CD14-positive monocyte (primary cell): ENCODE results near the gene C3orf70. TPM values are rescaled to one million over a fixed set of nuclear protein-coding genes. Genes with fewer than 3 reads are reported as not detected.

Source experiments
- DNase-seq, 3 donors: peaks; one replicate each; pipeline ENCODE4 v3.0.0-alpha.2; 2011 to 2022
- H2AFZ ChIP-seq: 2 replicates; pipeline ENCODE4 v1.6.0; 2012; ENCODE audit warnings: mild to moderate bottlenecking, low read depth, low read length, inconsistent platforms; ENCODE audit not compliant: insufficient read depth, poor library complexity, severe bottlenecking
- H3K27ac ChIP-seq, 2 donors: 1 replicate in 1 of 2; 2 replicates in 1 of 2; pipeline ENCODE4 v1.5.1; 2012 to 2013; ENCODE audit warnings: low read length in 2 of 2, control low read depth in 1 of 2, inconsistent platforms in 1 of 2, low read depth in 1 of 2, mild to moderate bottlenecking in 1 of 2
- H3K27me3 ChIP-seq, 2 donors: one replicate each; pipeline versions ENCODE4 v1.6.0 to v1.6.1; 2011 to 2013; ENCODE audit warnings: low read length in 2 of 2; ENCODE audit not compliant: control insufficient read depth in 2 of 2, insufficient read depth in 2 of 2
- H3K36me3 ChIP-seq, 2 donors: replicated peaks in 1 of 2; 1 replicate in 1 of 2; 2 replicates in 1 of 2; pipeline versions ENCODE4 v1.5.1 to v1.6.1; 2012 to 2013; ENCODE audit warnings: low read length in 2 of 2, control low read depth in 1 of 2, inconsistent platforms in 1 of 2, mild to moderate bottlenecking in 1 of 2; ENCODE audit not compliant: insufficient read depth in 2 of 2, control insufficient read depth in 1 of 2
- H3K4me1 ChIP-seq, 2 donors: 1 replicate in 1 of 2; 2 replicates in 1 of 2; pipeline versions ENCODE4 v1.5.1 to v1.6.1; 2012 to 2013; ENCODE audit warnings: low read length in 2 of 2, control low read depth in 1 of 2, inconsistent platforms in 1 of 2, mild to moderate bottlenecking in 1 of 2, moderate library complexity in 1 of 2; ENCODE audit not compliant: insufficient read depth in 2 of 2, control insufficient read depth in 1 of 2
- H3K4me2 ChIP-seq: replicated peaks from 2 replicates; pipeline ENCODE3; 2012; ENCODE audit warnings: low read length, moderate library complexity, mild to moderate bottlenecking; ENCODE audit not compliant: poor library complexity, severe bottlenecking; ENCODE audit errors: extremely low read depth
- H3K4me3 ChIP-seq, 3 experiments: fragments of 200-600 bp in 1 of 3; sonication (generic) in 1 of 3; replicated peaks in 1 of 3; 1 replicate in 2 of 3; 2 replicates in 1 of 3; pipeline ENCODE4 v1.5.1; 2011 to 2013; ENCODE audit warnings: low read length in 3 of 3, mild to moderate bottlenecking in 3 of 3, control low read depth in 2 of 3, low read depth in 2 of 3, inconsistent platforms in 1 of 3, moderate library complexity in 1 of 3
- H3K79me2 ChIP-seq: 2 replicates; pipeline ENCODE4 v1.6.0; 2012; ENCODE audit warnings: mild to moderate bottlenecking, control low read depth, inconsistent platforms, low read length, moderate library complexity; ENCODE audit not compliant: insufficient read depth
- H3K9ac ChIP-seq: 2 replicates; pipeline ENCODE4 v1.6.0; 2017; ENCODE audit warnings: low read length, mild to moderate bottlenecking; ENCODE audit not compliant: insufficient read depth, poor library complexity, severe bottlenecking
- H3K9me3 ChIP-seq, 2 donors: replicated peaks in 1 of 2; 1 replicate in 1 of 2; 2 replicates in 1 of 2; pipeline versions ENCODE4 v1.5.1 to v1.6.1; 2012 to 2013; ENCODE audit warnings: low read length in 2 of 2, control low read depth in 1 of 2; ENCODE audit not compliant: control insufficient read depth in 1 of 2, insufficient read depth in 1 of 2
- H4K20me1 ChIP-seq: 2 replicates; pipeline ENCODE4 v1.6.0; 2012; ENCODE audit warnings: mild to moderate bottlenecking, low read length, control low read depth, moderate library complexity; ENCODE audit not compliant: insufficient read depth
- H3K27ac Mint-ChIP-seq, 7 donors: one replicate each; pipeline ENCODE4 v1.8.0; 2020; ENCODE audit warnings: mild to moderate bottlenecking in 7 of 7, mixed read lengths in 7 of 7, moderate library complexity in 6 of 7, inconsistent platforms in 2 of 7
- H3K27me3 Mint-ChIP-seq, 3 donors: one replicate each; pipeline ENCODE4 v1.8.0; 2021 to 2022; ENCODE audit warnings: low read depth in 3 of 3, mild to moderate bottlenecking in 3 of 3, mixed read lengths in 3 of 3, moderate library complexity in 3 of 3, inconsistent platforms in 1 of 3
- H3K36me3 Mint-ChIP-seq, 2 donors: one replicate each; pipeline ENCODE4 v1.8.0; 2020; ENCODE audit warnings: mixed read lengths in 2 of 2, inconsistent platforms in 1 of 2, mild to moderate bottlenecking in 1 of 2
- H3K4me1 Mint-ChIP-seq: one replicate; pipeline ENCODE4 v1.8.0; 2020; ENCODE audit warnings: mild to moderate bottlenecking, mixed read lengths
- H3K4me3 Mint-ChIP-seq, 2 donors: one replicate each; pipeline ENCODE4 v1.8.0; 2020; ENCODE audit warnings: mild to moderate bottlenecking in 2 of 2, mixed read lengths in 2 of 2, moderate library complexity in 1 of 2
- H3K9me3 Mint-ChIP-seq, 7 donors: one replicate each; pipeline ENCODE4 v1.8.0; 2020 to 2022; ENCODE audit warnings: mixed read lengths in 7 of 7, mild to moderate bottlenecking in 6 of 7, moderate library complexity in 6 of 7, inconsistent platforms in 2 of 7
- CTCF ChIP-seq: fragments of 200-600 bp; IDR thresholded peaks from one replicate; pipeline ENCODE4 v1.8.0; 2022; ENCODE audit warnings: antibody characterized with exemption, mild to moderate bottlenecking
- WGBS: methylation state at CpG from one replicate; pipeline ENCODE4 v1.1.5; 2013; ENCODE audit warnings: missing lambda C conversion rate; ENCODE audit not compliant: insufficient coverage; 5-methylcytosine and 5-hydroxymethylcytosine counted together
- intact Hi-C, 2 donors: fragments of 100-400 bp; cut with micrococcal nuclease; formaldehyde crosslinking; loops; one replicate each; pipeline versions ENCODE4 v1.15.0 to v1.15.1; 2023
- polyA plus RNA-seq, 3 donors: library from polyadenylated mRNA; depleted of rRNA in 1 of 3; unstranded in 2 of 3; stranded (reverse) in 1 of 3; fragments of 300-500 nt in 2 of 3; fragments of >200 nt in 1 of 3; fragmentation: Illumina TruSeq in 2 of 3; gene quantifications; 1 replicate in 2 of 3; 2 replicates in 1 of 3; pipeline ENCODE4 v1.2.3, GENCODE V29; 2012 to 2021

C3orf70 gene
- polyA plus RNA-seq, 3 donors: 0.01 to 0.08 TPM; not detected in 1

- Histone ChIP-seq H3K36me3 (peaks cover 0 to 37% of the 10 kb centered on the region in 2 donors), H3K4me1 (peaks cover 0 to 3% of the 10 kb centered on the region in 2 donors), H3K27me3 (no peaks in the 10 kb centered on the region), H4K20me1 (no peaks in the 10 kb centered on the region), H2AFZ (no peak overlapping the region), H3K79me2 (no peaks in the 10 kb centered on the region), H3K4me2 (no peak overlapping the region), H3K27ac (no peak overlapping the region), H3K4me3 (no peak overlapping the region), H3K9ac (no peak overlapping the region), H3K9me3 (peaks cover 7 to 11% of the 10 kb centered on the region in 2 donors)
- intact Hi-C loops: no loop called here
- H3K4me1 Mint-ChIP-seq: peaks cover 9% of the 10 kb centered on the region
- H3K4me3 Mint-ChIP-seq: no peak overlapping the region
- H3K36me3 Mint-ChIP-seq: peaks cover 52 to 53% of the 10 kb centered on the region in 2 donors
- H3K9me3 Mint-ChIP-seq: peaks cover 5 to 16% (median 10%) of the 10 kb centered on the region in 7 donors
- no peak for DNase-seq
- TF ChIP-seq CTCF: no peak
- H3K27ac Mint-ChIP-seq: no peak overlapping the region
- peaks cover 0 to 2% (median 1%) of the 10 kb centered on the region in 3 donors for H3K27me3 Mint-ChIP-seq
- no CpG with 5 or more reads among the region's 1 CpG for WGBS
Observed at GRCh38 chr3:185040425-185040824, 112.4 kb downstream of the C3orf70 start.

GRCh38 chr3:185037801-185038200 lies 115.1 kb downstream of the C3orf70 start:
- Mint-ChIP-seq H3K4me3 (no peak overlapping the region), H3K27ac (no peak overlapping the region), H3K36me3 (peaks cover 60 to 67% of the 10 kb centered on the region in 2 donors), H3K4me1 (no peaks in the 10 kb centered on the region), H3K27me3 (peaks cover 0 to 1% (median 0%) of the 10 kb centered on the region in 3 donors), H3K9me3 (peaks cover 9 to 23% (median 16%) of the 10 kb centered on the region in 7 donors)
- H2AFZ ChIP-seq: no peak overlapping the region
- intact Hi-C loops: no loop called here
- peaks cover 7 to 11% of the 10 kb centered on the region in 2 donors for H3K9me3 ChIP-seq
- H4K20me1 ChIP-seq: no peaks in the 10 kb centered on the region
- no peaks in the 10 kb centered on the region for H3K27me3 ChIP-seq
- no peak overlapping the region for H3K27ac ChIP-seq
- no peak overlapping the region for H3K4me3 ChIP-seq
- H3K9ac ChIP-seq: no peak overlapping the region
- WGBS: no CpG with 5 or more reads among the region's 1 CpG
- H3K36me3 ChIP-seq: peaks cover 2 to 50% of the 10 kb centered on the region in 2 donors
- DNase-seq: no peak
- TF ChIP-seq CTCF: no peak
- no peaks in the 10 kb centered on the region for H3K79me2 ChIP-seq
- H3K4me1 ChIP-seq: no peaks in the 10 kb centered on the region
- H3K4me2 ChIP-seq: no peak overlapping the region
